Vagina (tissue), 2 donors: Measurements from ENCODE around the gene RAB4A.
"Not testable (repeated sequence)": the region's sequence is repeated elsewhere in the genome, so short reads cannot be mapped to it uniquely, and the experiment has no call there.

Experiments
- POLR2A ChIP-seq, 2 donors: fragments of 450-650 bp; IDR thresholded peaks; one replicate each; pipeline ENCODE4 v1.6.1; 2017; ENCODE audit warnings: antibody characterized with exemption in 2 of 2, mild to moderate bottlenecking in 2 of 2, moderate library complexity in 2 of 2
- TF ChIP-seq, protein P1 (sequence below), 3 experiments: fragments of 450-650 bp in 2 of 3; fragments of 200-600 bp in 1 of 3; sonication (generic) in 1 of 3; IDR thresholded peaks; one replicate each; pipeline ENCODE4 v1.5.1; 2017 to 2019; ENCODE audit warnings: antibody characterized with exemption in 3 of 3, mild to moderate bottlenecking in 2 of 3, moderate library complexity in 2 of 3

DNA sequence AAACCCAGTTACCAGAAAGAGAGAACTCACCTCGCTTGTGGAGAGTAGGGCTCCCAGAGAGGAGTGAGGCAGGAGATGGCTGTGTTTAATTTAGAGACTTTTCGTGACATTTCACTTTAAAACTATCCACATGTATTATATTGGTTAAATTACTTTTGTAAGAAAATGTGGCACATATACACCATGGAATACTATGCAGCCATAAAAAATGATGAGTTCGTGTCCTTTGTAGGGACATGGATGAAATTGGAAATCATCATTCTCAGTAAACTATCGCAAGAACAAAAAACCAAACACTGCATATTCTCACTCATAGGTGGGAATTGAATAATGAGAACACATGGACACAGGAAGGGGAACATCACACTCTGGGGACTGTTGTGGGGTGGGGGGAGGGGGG, 20.8 kb downstream of the RAB4A start:
- TF ChIP-seq, protein P1, sequence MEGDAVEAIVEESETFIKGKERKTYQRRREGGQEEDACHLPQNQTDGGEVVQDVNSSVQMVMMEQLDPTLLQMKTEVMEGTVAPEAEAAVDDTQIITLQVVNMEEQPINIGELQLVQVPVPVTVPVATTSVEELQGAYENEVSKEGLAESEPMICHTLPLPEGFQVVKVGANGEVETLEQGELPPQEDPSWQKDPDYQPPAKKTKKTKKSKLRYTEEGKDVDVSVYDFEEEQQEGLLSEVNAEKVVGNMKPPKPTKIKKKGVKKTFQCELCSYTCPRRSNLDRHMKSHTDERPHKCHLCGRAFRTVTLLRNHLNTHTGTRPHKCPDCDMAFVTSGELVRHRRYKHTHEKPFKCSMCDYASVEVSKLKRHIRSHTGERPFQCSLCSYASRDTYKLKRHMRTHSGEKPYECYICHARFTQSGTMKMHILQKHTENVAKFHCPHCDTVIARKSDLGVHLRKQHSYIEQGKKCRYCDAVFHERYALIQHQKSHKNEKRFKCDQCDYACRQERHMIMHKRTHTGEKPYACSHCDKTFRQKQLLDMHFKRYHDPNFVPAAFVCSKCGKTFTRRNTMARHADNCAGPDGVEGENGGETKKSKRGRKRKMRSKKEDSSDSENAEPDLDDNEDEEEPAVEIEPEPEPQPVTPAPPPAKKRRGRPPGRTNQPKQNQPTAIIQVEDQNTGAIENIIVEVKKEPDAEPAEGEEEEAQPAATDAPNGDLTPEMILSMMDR (IDR thresholded peaks at IDR 0.05) = not testable (repeated sequence)
- TF ChIP-seq POLR2A (IDR thresholded peaks at IDR 0.05) = not testable (repeated sequence)
